Stimulated activated naive CD4-positive, alpha-beta T cell (primary cell): ENCODE results near the gene CAMKK1.
A peak's percentile ranks its signal among the peaks of the same experiment; 100 is the strongest.
"Not testable (repeated sequence)": the region's sequence is repeated elsewhere in the genome, so short reads cannot be mapped to it uniquely, and the experiment has no call there.

Experiments used
- DNase-seq, 6 experiments: peaks; one replicate each; lab custom pipeline; 2025; lab: John Stamatoyannopoulos, UW

CAMKK1 gene

DNA sequence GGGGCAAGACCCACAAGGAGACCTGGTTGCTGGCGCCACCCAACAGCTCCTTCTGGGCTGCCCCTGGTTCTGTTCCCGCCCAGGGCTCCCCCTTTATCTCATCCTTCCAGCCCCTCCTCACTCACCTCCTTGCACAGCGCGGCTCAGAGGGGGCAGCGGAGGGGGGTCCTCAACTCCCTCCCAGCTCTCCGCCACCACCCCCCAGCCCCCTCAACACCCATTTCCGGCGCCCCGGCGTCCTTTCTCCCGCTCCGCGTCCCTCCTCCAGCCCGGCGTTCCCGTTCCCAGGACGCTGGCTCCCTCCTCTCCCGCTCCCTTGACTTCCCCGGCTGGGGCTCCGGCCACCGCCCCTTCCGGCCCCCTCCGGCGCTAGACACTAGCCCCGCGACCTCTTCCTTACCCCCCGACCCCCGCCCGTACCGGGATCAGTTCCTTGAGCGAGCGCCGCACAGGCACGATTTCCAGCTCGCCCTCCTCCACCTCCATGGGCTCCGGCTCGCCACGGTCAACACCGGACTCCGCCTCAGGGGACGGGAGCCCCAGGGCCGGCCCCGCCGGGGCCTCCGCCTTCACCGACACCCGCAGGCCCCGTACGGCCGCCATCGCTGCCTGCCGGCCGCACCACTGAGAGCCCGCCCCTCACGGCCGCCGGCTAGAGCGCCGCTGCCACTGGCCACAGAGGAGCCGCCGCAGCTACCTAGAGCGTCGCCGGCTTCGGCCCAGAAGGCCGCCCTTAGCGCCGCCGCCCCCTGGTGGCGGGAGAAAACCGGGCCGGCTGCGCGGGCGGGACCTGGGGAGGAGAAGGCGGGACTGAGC, 47.0 kb downstream of the CAMKK1 start, which contains the start of gene NCBP3:
TSS of gene NCBP3 (minus strand) at position 626 of the 816 bp plus-strand sequence. CDS start at position 603, 23 bp downstream.
- peak; percentile 77 to 92 (median 86) for DNase-seq

DNA sequence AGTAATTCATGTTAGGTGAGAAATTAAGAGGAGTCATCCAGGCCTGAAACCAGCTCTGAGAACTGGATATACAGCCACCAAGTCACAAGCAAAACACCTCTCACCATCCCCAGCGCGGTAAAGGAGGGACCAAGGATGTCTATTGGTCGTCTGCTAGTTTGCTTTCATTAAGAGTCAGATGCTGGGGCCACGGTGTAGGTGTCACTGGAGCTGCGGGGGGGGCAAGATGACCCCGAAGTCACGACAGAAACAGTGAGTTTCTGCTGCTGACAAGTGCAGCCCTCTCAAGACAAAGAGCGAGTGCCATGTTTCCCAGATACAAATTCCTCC, 47.6 kb downstream of the CAMKK1 start:
- DNase-seq, result no peak

DNA sequence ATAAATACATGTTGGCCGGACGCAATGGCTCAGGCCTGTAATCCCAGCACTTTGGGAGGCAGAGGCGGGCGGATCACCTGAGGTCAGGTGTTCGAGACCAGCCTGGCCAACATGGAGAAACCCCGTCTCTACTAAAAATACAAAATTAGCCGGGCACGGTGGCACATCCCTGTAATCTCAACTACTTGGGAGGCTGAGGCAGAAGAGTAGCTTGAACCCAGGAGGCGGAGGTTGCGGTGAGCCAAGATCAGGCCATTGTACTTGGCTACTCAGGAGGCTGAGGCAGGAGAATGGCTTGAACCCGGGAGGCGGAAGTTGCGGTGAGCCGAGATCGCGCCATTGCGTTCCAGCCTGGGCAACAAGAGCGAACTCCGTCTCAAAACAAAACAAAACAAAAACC, 48.3 kb downstream of the CAMKK1 start:
- DNase-seq, result not testable (repeated sequence)

DNA sequence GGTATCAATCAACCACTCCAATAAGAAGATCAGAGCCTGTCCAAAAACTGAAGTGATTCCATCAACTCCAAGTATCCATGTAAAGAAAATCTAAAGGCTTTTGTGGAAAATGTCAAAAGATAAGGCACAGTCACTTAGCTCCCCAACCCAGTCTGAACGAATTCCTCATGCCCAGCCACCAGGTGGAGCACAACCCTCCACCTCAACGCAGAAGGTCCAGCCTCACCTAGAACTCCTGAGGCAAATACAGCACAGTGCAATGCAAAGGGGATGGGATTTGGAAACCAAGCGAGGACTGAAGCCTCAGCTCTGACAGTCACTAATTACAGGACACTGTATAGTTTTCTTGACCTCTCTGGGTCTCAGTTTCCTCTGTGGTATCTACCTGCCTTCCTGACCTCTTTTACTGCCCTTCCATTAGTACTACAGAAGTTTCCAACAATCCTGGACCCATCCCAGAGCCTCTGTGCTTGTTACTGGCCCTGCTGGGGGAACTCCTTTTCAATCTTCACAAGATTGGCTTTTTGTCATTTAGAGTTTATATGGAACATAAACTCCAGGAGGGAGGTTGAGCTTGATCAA, 48.8 kb downstream of the CAMKK1 start:
- peak; percentile 5 to 33 (median 24) for DNase-seq

DNA sequence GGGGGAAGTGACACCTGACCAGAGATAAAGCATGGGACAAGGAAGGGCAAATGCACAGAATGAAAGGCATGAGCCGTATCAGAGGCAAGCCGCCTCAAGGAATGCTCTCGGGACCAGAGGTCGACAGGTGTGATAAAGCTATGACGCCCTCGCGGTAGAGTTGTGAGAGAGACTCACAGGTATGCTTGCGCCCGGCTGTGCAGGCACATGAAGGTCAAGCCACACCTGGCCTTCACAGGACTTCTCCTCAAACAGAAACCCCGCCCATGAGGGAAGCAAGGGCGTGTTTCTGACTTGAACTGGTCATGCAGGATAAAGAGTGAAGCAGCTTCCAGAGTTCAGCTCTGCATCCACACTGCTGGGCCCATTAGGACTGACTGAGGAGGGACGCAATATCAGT, 54.6 kb downstream of the CAMKK1 start:
- DNase-seq, result no peak

DNA sequence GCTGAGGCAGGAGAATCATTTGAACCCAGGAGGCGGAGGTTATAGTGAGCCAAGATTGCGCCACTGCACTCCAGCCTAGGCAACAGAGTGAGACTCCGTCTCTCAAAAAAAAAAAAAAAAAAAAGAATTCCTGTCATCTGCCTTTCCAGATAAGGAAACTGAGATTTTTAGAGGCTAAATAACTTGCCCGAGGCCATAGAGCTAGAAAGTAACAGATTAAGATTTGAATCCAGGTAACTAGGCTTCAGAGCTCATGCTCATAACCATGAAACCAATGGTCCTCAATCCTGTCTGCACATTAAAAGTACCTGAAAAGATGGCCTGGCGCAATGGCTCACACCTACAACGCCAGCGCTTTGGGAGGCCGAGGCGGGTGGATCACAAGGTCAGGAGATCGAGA, 56.3 kb downstream of the CAMKK1 start:
- DNase-seq, result no peak

DNA sequence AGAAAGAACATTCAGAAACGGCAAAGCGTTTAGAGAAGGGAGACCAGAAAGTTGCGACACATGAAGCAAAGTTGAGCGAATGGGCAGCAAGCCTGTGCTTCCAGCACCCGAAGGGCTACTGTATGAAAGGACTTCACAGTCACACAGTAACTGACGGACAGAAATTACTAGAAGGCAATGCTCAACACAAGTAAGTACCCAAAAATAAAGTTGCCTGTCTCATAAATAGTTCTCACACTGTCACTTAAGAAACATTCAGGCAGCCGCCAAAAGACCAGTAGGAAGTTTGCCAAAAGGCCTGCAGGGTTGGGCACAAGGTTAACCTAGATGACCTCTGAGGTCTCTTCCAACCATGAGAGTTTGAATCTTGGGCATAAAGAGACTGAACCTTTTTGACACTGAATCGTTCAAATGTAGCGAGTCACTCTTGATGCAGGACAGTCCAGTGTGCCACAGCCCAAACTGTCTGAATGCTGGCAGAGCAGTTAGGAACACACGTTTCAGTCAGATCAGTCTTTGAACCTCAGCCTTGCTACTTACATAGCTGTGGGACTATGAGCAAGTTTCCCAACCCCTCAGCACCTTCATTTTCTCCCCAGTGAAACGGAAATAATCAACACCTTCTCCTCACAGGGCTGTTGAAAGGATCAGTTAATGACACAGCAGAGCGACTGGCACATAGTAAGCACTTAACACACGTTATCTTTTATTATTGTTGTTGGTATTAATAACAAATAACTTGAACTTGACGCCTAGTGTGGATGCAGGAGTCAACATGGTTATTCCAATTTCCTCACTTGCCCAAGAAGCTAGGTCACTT, 57.2 kb downstream of the CAMKK1 start:
- DNase-seq, result no peak

DNA sequence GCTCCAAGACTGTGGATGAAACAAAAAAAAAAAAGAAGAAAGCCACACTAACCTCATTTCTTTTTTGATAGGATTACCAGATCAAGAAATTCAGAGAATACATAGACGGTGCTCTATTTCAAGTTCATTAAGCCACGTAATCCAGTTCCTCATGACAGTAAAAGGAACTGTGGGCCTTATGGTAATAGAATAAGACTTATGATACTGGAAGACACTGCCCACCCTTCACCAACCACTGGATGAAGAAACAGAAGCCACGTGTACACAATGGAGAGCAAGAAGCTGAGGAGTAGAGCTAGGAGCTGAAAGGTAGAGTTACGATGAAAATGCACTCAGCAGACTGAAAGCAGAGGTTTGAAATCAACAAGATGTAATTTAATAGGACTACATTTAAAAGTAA, 58.0 kb downstream of the CAMKK1 start:
- DNase-seq, result no peak

DNA sequence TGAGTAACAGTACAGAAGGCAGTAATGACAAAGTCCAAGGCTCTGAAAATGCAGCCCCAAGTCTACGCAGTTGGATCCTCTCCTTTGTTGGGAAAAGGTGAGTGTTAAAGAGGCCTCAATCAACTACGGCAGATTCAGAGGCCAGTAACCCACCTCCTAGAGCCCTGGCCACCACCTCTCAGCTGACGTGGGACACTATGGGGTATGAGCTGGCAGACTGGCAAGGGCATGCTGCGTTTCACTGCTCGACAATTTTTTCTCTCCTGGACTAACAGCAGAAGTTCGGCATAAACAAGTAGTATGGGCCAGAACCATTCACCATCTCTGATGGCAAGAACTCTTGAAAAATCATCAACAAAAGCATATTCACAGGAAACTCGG, 64.0 kb downstream of the CAMKK1 start:
- DNase-seq, result no peak

DNA sequence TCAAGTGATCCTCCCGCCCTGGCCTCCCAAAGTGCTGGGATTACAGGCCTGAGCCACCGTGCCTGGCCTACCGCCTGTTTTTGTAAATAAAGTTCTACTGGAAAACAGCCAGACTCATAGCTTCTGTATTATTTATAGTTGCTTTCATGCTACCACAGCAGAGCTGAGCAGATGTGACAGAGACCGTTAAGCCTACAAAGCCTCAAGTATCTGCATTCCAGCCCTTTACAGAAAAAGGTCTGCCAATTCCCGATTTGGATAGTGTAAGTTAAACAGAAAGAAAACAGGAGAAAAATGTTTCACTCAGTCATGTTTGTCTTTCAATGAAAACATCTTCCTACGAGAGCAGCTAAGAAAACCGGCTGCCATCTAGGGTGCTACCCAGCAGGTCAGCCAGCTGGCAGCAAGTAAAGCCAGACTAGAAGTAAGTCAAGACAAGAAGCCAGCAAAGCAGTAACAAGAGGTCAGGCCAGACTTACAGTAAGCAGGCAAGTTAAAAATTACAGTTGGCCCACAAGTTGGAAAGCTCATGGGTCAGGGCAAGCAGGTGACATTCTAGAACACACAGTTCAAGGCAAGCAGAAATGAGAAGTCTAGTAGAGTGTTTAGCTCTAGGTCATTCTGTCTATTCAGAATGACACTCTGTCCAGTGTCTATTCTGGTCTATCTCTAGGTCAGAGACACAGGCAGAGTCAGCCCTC, 64.6 kb downstream of the CAMKK1 start:
- DNase-seq, result no peak

DNA sequence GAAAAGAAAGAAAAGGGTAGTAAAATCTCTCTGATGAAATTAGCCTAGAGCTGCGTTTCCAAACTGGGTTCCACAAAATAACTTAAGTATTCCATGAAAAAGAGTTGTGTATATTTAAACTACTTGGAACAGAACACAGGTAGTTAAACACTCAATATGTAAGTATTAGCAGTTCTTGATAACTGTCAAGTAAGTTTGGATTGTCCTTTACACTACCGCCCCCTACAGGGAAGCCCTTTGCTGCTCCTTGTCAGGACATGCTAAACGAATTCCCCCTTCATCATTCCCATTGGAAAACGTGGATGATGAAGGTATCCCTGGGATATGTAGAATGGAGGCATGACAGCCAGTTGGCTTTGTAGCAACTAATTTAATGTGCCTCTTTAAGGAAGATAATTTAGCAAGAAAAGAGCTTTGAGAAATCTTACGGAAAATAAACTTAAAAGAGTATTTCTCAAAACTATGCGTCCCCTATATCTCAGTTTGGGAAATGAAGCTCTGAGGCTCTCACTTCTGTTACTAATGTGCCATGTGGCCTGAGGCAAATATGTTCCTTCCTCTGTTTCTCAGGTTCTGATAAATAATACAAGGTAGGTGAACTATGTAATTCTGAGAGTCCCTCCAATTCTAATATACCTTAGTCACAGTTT, 65.6 kb downstream of the CAMKK1 start:
- peak; percentile 21 to 77 (median 52) for DNase-seq

DNA sequence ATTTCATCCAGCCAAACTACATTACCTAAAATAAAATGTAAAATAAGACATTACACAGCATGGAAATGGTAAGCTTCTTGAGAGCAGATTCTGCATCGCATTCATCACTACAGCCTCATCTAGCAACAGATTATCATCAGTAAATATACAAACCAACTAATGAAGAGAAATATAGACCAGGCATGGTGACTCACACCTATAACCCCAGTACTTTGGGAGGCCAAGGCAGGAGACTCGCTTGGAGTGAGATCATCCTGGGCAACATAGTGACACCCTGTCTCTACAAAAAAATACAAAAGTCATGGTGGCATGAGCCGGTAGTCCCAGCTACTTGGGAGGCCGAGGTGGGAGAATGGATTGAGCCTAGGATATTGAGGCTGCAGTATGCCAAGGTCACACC, 66.7 kb downstream of the CAMKK1 start:
- DNase-seq, result no peak

DNA sequence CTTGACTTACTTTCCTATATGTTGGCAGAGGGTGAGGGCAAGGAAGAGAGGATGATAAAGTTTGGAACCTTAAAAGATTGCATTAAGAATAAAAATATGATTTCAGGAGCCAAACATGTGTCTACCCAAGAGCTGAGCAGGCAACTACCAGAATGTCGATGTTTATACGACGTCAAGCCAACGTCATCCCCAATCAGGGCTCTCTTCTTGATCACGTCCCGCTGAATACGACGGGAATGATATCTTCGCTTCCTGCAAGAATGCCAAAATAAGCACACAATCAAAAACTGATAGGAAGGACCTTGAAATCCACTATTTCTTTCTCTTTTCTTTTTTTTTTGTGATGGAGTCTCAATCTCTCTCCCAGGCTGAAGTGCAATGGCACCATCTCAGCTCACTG, 71.8 kb downstream of the CAMKK1 start:
- DNase-seq, result no peak

DNA sequence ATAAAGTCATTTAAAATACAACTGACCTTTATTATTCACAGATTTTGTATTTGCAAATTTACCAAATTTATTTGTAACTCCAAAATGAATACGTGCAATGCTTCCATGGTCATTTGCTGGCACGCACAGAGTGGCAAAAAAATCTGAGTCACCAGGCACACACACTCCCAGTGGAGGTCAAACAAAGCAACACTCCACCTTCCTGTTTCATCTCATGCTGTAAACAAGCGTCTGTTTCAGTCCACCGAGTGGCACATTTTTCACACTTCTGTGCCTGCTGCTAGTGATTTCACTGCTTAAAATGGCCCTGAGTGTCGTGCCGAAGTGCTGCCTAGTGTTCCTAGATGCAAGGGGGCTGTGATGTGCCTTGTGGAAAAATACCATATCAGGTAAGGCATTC, 74.1 kb downstream of the CAMKK1 start:
- DNase-seq, result no peak

DNA sequence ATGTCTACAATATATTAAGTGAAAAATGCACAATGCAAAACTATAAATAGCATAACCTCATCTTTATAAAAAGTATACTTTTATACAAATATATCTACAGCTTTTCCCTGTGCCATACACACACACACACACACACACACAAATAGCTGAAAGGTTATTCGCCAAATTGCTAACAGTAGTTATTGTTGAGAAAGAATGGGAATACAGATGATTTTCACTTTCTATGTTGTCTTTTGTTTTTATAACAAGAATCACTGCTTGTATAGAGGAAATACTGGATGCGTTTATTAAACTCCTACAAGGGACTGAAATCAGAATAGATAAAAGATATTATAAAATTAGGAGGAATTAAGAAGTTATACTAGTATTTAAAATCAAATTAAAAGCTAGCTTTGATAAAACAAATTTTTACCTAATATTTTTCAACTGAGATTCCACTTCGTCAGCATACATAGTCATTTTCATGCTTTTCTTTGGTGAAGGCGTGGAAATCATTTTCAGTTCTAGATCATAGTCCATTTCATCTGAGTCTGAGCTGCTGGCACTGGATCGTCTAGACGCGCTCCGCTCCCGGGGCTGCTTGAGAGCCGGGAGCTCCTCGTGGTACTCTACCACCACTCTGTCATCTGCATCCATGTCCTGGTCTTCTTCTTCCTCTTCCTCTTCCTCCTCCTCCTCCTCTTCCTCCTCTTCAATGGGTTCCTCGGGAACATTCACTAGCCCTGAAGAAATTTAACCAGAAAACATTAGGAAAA, 74.8 kb downstream of the CAMKK1 start:
- DNase-seq, result no peak

DNA sequence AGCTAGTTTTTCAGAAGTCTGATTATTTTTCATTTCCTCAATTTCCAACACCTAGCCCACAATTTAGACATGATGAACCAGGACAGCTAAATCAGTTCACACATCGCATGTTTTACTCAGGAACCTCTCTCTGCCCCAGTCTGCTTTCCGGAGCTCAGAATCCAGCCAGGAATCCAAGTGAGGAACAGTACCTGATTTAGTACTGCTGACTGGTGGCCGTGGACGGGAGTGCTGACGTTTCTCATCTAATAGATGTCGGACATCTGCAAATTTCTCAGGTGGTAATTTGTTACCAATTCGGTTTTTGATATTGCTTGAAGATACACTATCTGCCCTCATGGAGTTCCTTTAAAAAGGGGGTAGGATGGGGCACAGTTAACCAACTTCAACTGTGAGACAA, 76.9 kb downstream of the CAMKK1 start:
- no peak for DNase-seq

DNA sequence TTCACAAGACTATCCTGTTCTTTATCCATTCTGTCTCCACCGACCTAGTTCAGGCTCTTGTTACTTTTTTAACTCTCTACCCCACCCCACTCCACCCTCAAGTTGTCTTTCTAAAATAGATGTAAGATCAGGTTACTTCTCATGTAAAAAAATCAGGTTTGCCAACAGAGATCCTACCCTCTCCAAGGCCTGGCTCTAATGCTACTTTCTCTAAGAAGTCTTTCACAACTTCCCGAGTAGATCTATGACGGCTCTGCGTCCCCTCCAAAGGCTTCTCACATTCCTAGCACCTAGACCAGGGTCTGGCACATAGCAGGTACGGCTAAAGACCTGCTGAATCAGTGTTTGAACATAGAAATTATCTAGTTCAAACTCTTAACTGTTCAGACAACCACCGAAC, 77.7 kb downstream of the CAMKK1 start:
- no peak for DNase-seq

DNA sequence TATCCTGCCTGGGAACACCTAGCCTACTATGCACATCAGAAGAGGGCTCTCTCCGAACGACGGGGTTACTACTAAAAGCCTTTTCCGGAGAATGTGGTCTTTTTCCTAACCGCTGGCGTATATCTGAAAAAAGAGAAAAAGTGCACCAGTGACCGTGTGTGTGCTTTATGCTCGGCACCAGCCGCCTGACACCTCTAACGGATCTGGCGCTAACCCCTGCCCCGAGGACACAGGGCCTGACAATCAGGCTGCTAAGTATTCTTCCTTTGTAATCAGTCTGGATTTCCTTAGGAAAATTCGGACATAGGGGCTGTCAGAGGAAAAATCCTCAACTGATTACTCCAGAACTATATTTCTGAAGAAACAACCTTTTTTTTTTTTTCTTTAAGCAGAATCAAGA, 78.5 kb downstream of the CAMKK1 start:
- no peak for DNase-seq

DNA sequence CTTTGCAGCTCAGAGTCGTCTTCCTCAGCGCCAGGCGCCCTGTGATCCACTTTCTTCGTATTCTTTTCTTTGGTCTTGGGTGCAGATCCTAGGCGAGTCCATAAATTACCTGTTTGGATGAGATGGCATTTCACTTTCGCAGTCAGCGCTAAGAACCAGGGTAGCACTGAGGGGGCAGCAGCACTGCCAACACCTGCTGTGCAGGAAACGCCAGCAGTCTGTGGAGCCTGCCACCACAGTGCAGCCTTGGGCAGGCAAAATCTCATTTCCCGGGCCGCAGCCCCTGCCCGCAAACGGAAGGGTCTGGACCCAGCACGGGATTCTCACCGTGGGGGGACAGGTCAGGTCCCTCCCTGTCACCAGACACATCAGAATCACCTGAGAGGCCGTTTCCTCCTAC, 79.7 kb downstream of the CAMKK1 start:
- no peak for DNase-seq

DNA sequence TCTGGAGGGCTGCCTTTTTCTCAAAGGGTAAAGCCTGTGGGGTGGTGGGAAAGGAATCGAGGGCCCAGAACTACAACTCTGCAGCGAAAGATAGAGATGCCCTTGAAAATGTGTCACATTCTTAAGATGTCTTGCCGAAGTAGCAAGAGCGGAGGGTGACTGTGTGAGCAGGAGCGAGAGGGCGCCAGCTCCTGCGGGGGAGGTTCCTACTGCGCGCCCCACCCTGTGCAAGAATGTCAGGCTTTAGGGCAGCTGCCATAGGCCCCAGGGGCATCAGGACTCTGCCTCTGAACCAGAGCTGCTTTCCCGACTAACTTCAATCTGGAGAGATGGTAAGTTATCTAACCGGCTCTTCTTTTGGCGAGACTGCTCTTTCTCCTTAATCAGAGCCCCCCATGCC, 80.1 kb downstream of the CAMKK1 start:
- no peak for DNase-seq

DNA sequence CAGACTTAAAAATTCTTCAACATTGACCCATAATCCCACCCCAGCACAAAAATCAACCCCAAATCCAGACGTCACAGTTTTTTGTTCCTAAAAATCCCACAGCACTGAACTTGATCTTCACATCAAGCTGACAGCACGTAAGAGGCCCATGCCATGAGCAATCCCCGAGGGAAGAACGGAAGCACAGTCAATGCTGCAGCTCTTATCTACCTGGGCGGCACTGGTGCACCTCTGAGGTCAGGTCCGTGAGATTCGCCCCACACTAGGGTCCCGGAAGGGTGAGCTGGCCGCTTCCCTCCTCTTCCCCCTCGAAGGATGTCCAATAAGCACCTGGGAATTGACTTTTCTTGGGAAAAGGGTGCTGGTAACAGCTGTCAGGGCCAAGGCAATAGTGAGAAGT, 80.6 kb downstream of the CAMKK1 start:
- no peak for DNase-seq
